ENCODE measurements around the gene CACNG4. TPM values are rescaled to one million over a fixed set of nuclear protein-coding genes. Genes with fewer than 3 reads are reported as not detected.
A peak's percentile ranks its signal among the peaks of the same experiment; 100 is the strongest.
"Not testable (repeated sequence)": the region's sequence is repeated elsewhere in the genome, so short reads cannot be mapped to it uniquely, and the experiment has no call there.

The CACNG4 gene
- polyA plus RNA-seq, 3 donors, result not detected

- Histone ChIP-seq H3K27me3 (ENCODE audit: control insufficient read depth in 2 of 2, insufficient read depth in 2 of 2, low read length in 2 of 2) (no peaks in the 10 kb centered on the region), H4K20me1 (ENCODE audit: insufficient read depth, low read length) (no peaks in the 10 kb centered on the region), H3K79me2 (ENCODE audit: insufficient read depth, low read length) (no peaks in the 10 kb centered on the region), H3K4me3 (replicated peaks in 1 of 3; ENCODE audit: low read depth in 2 of 3, low read length in 3 of 3) (no peak overlapping the region), H3K4me2 (replicated peaks; ENCODE audit: extremely low read depth, low read length, poor library complexity, severe bottlenecking) (no peak overlapping the region), H3K4me1 (ENCODE audit: control insufficient read depth in 1 of 2, insufficient read depth in 2 of 2, low read length in 2 of 2) (no peaks in the 10 kb centered on the region), H3K27ac (ENCODE audit: low read depth in 1 of 2, low read length in 2 of 2) (no peak overlapping the region), H2AFZ (ENCODE audit: insufficient read depth, low read depth, low read length, poor library complexity, severe bottlenecking) (no peak overlapping the region), H3K9ac (ENCODE audit: insufficient read depth, low read length, poor library complexity, severe bottlenecking) (no peak overlapping the region), H3K36me3 (replicated peaks in 1 of 2; ENCODE audit: control insufficient read depth in 1 of 2, insufficient read depth in 2 of 2, low read length in 2 of 2) (no peaks in the 10 kb centered on the region), H3K9me3 (replicated peaks in 1 of 2; ENCODE audit: control insufficient read depth in 1 of 2, insufficient read depth in 1 of 2, low read length in 2 of 2) (no peaks in the 10 kb centered on the region)
- Mint-ChIP-seq H3K4me1 (no peaks in the 10 kb centered on the region), H3K36me3 (no peaks in the 10 kb centered on the region), H3K9me3 (peaks cover 0 to 12% (median 3%) of the 10 kb centered on the region in 7 donors), H3K27me3 (ENCODE audit: low read depth in 3 of 3) (peaks cover 0 to 8% (median 3%) of the 10 kb centered on the region in 3 donors), H3K27ac (peak overlapping the region in 1 of 7 donors; percentile 14), H3K4me3 (no peak overlapping the region)
- no peak for DNase-seq
- no peak for TF ChIP-seq CTCF (IDR thresholded peaks at IDR 0.05)
- WGBS (ENCODE audit: insufficient coverage), result 66% methylated on average over 3 of the region's 6 CpGs
- intact Hi-C loops (cut with micrococcal nuclease), result no loop called here
Measured at GRCh38 chr17:67040652-67041051, 76.1 kb downstream of the CACNG4 start.

- H3K4me1 Mint-ChIP-seq; H3K9ac ChIP-seq (ENCODE audit: insufficient read depth, low read length, poor library complexity, severe bottlenecking); H3K36me3 ChIP-seq (replicated peaks in 1 of 2; ENCODE audit: control insufficient read depth in 1 of 2, insufficient read depth in 2 of 2, low read length in 2 of 2); intact Hi-C loops (cut with micrococcal nuclease); H3K27ac ChIP-seq (ENCODE audit: low read depth in 1 of 2, low read length in 2 of 2); H3K4me1 ChIP-seq (ENCODE audit: control insufficient read depth in 1 of 2, insufficient read depth in 2 of 2, low read length in 2 of 2); H3K79me2 ChIP-seq (ENCODE audit: insufficient read depth, low read length); H3K36me3 Mint-ChIP-seq; H3K4me3 Mint-ChIP-seq; DNase-seq; H3K27me3 ChIP-seq (ENCODE audit: control insufficient read depth in 2 of 2, insufficient read depth in 2 of 2, low read length in 2 of 2); H4K20me1 ChIP-seq (ENCODE audit: insufficient read depth, low read length); H3K9me3 ChIP-seq (replicated peaks in 1 of 2; ENCODE audit: control insufficient read depth in 1 of 2, insufficient read depth in 1 of 2, low read length in 2 of 2); H3K4me2 ChIP-seq (replicated peaks; ENCODE audit: extremely low read depth, low read length, poor library complexity, severe bottlenecking); H2AFZ ChIP-seq (ENCODE audit: insufficient read depth, low read depth, low read length, poor library complexity, severe bottlenecking); H3K27me3 Mint-ChIP-seq (ENCODE audit: low read depth in 3 of 3); H3K4me3 ChIP-seq (replicated peaks in 1 of 3; ENCODE audit: low read depth in 2 of 3, low read length in 3 of 3); H3K27ac Mint-ChIP-seq: not testable (repeated sequence)
- 100% methylated on average over 4 of the region's 5 CpGs for WGBS (ENCODE audit: insufficient coverage)
- H3K9me3 Mint-ChIP-seq, result peaks cover 0 to 12% (median 3%) of the 10 kb centered on the region in 7 donors
Measured at GRCh38 chr17:67041119-67041518, 76.6 kb downstream of the CACNG4 start.

All from CD14-positive monocyte (primary cell).